SH-SY5Y (cell line): ENCODE results near the gene ZBTB4.

Experiments used
- GATA2 ChIP-seq: IDR thresholded peaks from 2 replicates; pipeline ENCODE4 v1.6.1; 2011; ENCODE audit warnings: mild to moderate bottlenecking, low read depth, low read length
- GATA3 ChIP-seq: IDR thresholded peaks from 2 replicates; pipeline ENCODE4 v1.6.1; 2011; ENCODE audit warnings: low read depth, mild to moderate bottlenecking, low read length, moderate library complexity

DNA sequence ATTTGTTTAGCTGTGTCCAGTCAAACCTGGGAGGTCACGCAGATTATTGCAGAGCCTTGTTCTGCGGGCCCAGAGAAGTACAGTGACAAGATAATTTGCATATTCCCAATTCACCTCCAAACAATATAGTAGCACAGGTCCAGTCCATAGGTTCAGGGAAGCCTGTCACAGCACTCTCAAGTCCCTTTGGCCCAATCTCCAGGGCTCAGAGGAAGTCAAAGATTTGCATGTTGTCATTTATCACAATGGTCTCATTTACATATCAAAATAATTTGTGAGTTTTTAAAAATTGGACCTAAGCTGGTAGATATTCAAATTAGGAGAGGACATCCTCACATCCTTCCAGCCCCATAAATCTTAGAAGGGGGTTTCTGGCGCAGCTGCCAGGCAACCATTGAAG lies 11.9 kb downstream of the ZBTB4 start:
- no peak for TF ChIP-seq GATA3
- TF ChIP-seq GATA2 = no peak
